Lung microvascular endothelial cell (primary cell): ENCODE measurements around the gene CYSRT1. TPM values are rescaled to one million over a fixed set of nuclear protein-coding genes. Genes with fewer than 3 reads are reported as not detected.

Source experiments
- DNase-seq, 2 donors: peaks; one replicate each; pipeline versions ENCODE4 v3.0.0 to v3.0.0-alpha.2; 2010; ENCODE audit warnings: low read depth in 2 of 2
- total RNA-seq: library from RNA; depleted of rRNA; stranded (reverse); fragments of >200 nt; gene quantifications from 2 replicates; pipeline ENCODE4 v1.2.1, GENCODE V29; 2014

Gene CYSRT1, protein sequence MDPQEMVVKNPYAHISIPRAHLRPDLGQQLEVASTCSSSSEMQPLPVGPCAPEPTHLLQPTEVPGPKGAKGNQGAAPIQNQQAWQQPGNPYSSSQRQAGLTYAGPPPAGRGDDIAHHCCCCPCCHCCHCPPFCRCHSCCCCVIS
- under 0.01 and 0.20 TPM in 2 replicates for total RNA-seq

DNA sequence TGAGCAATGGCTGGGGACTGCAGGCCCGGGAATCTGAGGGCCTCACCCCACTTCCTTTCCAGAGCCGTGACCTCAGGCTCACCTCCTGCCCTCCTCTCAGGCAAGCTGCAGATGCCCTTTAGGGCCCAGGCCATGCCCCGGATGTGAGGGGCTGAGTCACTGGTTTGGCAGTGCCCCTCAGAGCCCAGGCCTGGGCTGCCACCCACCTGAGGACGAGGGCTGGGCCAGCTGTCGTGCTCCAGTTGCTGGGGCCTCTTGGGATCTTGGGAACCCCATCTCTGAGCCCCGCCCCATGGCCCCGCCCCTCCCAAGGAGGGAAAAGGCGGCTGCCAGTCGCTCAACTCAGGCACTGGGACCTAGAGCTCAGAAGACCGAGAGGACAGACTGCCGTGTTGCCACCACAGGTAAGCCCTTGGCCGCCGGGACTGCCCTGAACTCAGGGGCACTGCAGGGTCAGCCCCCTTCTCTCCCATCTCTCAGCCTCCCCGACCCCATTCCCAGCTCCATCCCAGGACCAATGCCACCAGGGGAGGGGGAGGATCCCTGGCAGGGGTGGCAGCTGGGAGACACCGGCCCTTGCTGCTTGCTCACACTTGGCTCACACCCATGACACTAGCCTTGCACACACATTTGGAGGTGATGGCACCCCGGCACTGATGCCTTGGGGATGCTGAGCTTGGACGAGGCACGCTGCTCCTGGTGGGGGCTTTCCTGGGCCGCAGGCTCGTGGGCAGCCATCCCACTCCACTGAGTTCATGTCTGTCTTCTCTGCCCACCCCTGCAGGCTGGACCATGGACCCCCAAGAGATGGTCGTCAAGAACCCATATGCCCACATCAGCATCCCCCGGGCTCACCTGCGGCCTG is at the start of gene CYSRT1:
CYSRT1 (plus strand) TSS at position 345 of the 865 bp plus-strand sequence; CDS start at position 793, 448 bp downstream.
- DNase-seq, result no peak

- DNase-seq, result no peak
Observed at GRCh38 chr9:137175345-137175961, 49.5 kb upstream of the CYSRT1 start.

DNA sequence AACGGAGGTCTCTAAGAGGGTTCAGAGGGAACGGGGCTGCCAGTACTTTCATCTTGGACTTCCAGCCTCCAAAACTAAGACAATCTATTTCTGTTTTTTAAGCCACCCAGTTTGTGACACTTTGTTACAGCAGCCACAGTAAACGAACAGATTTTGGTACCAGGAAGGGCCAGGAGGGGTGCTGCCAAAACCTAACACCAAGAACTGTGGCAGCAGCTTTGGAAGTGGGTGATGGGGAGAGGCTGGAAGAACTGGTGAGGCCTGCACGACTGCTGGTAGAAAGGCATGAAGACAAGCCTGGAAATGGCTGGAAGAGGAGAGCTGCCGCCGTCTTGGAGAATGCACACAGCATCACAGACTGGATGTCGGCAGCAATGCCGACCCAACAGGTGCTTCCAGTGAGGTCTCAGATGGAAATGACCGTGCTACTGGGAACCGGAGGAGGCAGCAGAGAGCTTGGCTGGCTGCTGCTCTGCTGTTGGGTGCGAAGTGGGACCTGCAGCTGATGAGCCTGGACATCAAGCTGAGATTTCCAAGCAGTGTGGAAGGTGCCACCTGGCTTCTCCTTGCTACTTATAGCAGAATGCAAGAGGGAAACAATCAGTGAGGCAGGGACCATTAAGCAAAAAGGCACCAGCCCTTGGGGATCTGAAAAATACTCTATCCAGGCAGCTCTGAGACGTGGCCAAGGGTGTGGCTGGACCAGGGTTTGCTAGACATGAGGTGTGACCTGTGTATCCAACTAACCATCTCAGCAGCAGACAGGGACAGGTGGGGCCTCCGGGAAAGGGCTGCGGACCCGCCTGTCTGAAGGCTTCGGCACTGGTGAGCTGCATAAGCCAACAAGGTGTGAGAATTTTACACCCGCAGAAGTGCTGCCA is 48.4 kb upstream of the CYSRT1 start:
- DNase-seq, result peak; percentile 57 to 65

DNA sequence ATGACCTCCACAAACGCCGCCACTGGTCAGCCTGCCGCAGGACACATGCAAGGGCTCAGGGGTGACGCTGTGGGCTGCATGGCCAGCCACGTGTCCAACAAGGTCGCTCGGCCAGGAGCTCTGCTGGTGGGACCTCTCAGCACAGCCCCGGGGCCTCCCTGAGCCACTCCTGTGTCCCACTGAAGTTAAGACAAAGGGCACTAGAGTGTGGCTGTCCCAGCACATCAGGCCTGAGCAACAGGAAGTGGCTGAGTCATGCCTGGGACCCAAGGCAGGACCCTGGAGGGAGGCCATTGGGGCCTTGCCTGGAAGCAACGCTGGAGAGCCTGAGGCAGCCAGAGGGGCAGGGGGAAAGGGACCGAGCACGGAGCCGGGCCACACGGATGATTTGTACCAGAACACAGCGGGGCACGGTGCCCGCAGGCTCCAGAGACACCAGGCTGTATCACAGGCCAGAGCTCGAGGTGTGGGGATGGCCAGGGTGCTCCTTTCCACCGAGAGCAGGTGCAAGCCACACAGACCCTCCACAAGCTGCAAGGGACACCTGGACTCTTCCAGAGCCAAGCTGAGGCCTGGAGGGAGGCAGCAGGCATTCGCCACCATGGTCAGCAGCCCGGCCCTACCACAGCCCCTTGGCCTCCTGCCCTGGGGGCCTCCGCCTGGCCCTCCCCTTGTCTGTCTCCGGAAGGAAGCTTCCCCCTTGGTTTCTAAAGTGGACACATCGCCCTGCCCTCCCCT is 46.6 kb upstream of the CYSRT1 start:
- peak in 1 of 2 donors; percentile 22 for DNase-seq

GRCh38 chr9:137178939-137179630 is 45.9 kb upstream of the CYSRT1 start:
- no peak for DNase-seq

GRCh38 chr9:137179761-137180160 is 45.2 kb upstream of the CYSRT1 start:
- no peak for DNase-seq

GRCh38 chr9:137180491-137180890 is 44.5 kb upstream of the CYSRT1 start:
- no peak for DNase-seq

- DNase-seq, result no peak
Observed at GRCh38 chr9:137181680-137182079, 43.3 kb upstream of the CYSRT1 start.

DNA sequence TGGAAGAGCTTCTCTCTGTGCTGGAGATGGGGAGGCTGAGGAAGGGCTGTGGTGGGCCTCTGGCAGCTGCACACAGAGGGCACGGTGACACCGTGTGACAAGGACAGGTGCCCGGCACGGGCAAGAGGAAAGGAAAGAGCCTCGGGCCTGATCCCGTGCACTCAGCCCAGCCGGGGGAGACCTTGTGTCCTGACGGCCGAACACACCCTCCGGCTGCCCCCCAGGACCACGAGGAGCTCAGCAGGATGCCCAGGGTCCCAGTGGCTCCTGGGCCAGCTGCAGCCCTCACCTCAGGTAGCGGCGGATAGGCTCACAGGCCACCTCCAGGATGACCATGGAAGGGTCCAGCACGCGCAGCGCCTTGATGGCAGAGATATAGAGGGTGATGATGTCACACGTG is 42.1 kb upstream of the CYSRT1 start:
- no peak for DNase-seq

DNA sequence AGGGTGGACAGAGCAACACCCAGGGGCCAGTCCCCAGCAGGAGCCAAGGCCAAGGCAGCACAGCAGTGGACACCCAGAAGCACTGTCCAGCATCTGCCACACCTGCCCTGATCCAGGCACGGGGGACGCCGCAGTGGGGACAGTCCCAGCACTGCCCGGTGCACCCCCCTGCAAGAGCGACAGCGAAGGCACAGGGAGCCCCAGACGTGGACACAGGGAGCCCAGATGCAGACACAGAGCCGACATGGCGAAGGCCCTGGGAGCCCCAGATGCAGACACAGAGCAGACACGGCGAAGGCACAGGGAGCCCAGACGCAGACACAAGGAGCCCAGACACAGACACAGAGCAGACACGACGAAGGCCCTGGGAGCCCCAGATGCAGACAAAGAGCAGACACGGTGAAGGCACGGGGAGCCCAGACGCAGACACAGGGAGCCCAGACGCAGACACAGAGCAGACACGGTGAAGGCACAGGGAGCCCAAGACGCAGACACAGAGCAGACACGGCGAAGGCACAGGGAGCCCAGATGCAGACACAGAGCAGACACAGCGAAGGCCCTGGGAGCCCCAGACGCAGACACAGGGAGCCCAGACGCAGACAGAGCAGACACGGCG is 40.9 kb upstream of the CYSRT1 start:
- no peak for DNase-seq

DNA sequence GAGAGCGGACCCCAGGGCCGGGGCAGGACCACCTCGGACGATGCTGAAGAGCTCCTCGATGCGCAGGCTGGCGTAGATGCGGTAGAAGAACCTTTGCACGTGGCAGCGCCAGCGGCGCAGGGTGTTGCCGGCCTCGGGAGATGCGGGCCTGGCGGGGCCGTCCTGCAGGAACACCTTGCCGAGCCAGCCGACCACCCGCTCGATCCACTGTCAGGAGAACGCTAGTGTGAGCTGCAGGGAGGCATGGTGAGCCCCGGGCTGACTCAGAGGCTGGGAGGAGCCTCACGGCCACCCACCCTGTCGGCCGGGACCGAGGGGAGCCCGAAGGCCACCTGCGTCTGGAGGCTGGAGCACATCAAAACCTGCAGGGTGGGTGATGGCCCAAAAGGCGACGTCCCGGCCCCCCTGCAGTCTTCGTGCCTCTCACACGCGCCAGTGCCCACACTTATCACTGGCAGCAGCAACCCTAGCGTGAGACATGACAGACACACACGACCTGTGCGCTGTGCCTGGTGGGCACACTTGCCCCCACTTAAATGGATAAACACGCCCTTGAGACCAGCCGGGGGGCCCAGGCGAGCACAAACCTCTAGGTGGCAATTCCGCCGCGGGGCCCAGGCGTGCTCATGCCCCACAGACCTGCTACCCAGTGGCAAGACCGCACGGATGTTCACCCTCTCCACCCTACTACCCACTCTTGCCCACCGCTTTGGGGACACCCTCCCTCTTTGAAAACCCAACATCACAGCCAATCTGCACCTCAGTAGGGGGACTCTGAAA is 39.9 kb upstream of the CYSRT1 start:
- DNase-seq, result no peak

DNA sequence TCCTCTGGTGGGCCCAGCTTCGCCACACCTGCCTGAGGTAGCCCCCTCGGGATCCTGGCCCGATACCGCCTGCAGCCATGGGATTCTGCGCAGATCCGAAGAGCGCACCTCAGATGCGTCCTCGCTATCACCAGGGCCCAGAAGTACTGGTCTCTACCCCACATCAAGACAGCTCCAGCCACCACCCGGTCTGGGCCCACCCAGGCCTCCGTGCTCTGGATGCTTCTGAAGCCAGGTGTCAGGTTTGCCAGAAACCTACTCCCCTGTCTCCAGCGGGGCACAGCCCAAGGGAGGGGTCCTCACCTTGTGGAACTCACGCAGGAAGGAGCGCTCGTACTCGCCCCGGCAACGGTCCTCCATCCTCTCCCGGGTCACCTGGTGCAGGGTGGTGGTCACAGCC is 39.1 kb upstream of the CYSRT1 start:
- DNase-seq, result no peak

GRCh38 chr9:137186385-137186784 is 38.6 kb upstream of the CYSRT1 start:
- DNase-seq, result no peak

GRCh38 chr9:137187386-137187785 is 37.6 kb upstream of the CYSRT1 start:
- DNase-seq, result no peak

- no peak for DNase-seq
Observed at GRCh38 chr9:137188086-137188489, 36.9 kb upstream of the CYSRT1 start.

DNA sequence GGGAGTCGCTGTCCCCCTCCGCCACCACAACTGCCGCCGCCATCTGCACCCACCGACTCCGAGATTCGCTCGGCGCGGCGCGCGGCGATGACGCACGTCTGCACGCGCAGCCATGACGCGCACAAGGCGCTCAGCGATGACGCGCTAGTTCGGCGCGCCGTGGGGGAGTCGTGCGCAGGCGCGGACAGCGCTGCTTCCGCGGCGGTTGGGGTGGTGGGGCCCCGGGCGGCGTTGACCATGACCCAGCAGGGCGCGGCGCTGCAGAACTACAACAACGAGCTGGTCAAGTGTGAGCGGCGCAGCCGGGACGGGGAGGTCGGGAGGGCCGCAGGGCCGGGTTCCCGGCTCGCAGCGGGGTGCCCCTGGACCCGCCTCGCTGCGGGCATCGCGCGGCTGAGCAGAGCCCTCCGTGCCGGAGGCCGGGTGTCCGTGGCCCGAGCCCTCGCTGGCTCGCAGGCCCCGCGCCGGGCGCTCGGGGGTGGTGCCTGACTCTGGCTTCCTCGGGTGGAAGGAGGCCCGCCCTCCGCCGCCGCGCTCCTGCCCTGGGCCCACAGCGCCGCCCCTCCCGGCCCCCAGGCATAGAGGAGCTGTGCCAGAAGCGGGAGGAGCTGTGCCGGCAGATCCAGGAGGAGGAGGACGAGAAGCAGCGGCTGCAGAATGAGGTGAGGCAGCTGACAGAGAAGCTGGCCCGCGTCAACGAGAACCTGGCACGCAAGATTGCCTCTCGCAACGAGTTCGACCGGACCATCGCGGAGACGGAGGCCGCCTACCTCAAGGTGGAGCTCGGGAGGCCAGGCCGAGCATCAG is 36.3 kb upstream of the CYSRT1 start, which contains the start of the genes ANAPC2 and SSNA1:
ANAPC2 (minus strand) TSS at position 71 of the 807 bp plus-strand sequence; CDS start at position 43, 28 bp downstream.
SSNA1 (plus strand) TSS at position 187 of the 807 bp plus-strand sequence; CDS start at position 238, 51 bp downstream.
- DNase-seq, result peak; percentile 96 to 97

DNA sequence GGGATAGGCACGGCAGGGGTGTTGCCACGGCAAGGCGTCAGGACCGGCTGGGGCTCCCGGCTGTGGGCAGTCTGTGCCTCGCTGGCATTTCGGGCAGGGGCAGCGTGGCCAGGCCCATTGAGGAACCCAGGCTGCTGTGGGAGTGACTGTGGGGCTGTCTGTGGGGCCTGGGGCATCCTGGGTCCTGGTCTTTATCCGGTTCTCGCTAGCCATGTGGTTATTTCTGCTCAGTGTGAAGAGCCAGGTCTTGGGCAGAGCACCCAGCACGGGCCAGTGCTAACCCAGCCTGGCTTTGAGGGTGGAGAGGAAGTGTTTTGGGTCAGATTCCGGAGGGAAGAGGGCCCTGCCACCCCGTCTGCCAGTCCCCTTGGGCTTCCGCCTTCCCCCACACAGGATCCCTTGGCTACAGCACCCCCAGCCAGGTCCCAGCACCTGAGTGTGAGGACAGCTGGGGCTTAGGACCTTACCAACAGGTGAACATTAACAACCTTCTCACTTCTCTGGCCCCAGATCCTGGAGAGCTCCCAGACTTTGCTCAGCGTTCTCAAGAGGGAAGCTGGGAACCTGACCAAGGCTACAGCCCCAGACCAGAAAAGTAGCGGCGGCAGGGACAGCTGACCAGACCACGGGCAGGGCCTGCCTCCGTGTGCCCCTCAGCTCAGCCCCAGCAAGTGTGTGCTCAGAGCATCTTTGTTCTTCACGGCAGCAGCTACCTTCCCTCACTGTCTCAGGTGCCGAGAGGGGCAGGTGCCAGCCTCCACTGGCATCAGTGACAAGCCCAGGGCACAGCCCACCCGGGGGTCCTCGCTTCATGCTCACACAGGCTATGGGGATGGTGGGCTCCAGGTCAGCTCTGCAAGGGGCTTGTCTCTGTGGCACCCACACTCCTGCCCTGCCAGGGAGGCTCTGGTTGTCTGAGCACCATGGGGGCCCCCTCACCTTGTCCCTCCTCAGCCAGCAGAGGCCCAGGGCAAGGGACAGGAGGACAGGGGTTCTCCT is 35.4 kb upstream of the CYSRT1 start:
- DNase-seq, result no peak
